Measurements from ENCODE around the gene WNT9B. TPM values are rescaled to one million over a fixed set of nuclear protein-coding genes. Genes with fewer than 3 reads are reported as not detected.

WNT9B gene
- total and polyA plus RNA-seq, 9 of the 15 experiments (the other 6 are each of a cell fraction or from before 2014, with no cell fraction given): not detected

- 5% methylated on average over 9 of the region's 9 CpGs for WGBS (ENCODE audit: insufficient coverage, low coverage, missing lambda C conversion rate)
- Histone ChIP-seq H3K9ac (ENCODE audit: insufficient read depth in 1 of 2, low read depth in 2 of 2, low read length in 2 of 2) (no peak overlapping the region), H3K36me3 (ENCODE audit: control insufficient read depth, insufficient read depth, low read length) (no peaks in the 10 kb centered on the region), H3K27ac (ENCODE audit: extremely low read depth, low read depth, low read length) (no peak overlapping the region), H3K79me2 (ENCODE audit: control insufficient read depth, insufficient read depth, low read length) (no peaks in the 10 kb centered on the region), H3K4me2 (ENCODE audit: insufficient read depth, low read length) (no peak overlapping the region), H3K9me3 (replicated peaks; ENCODE audit: control insufficient read depth, insufficient read depth, low read depth, low read length) (peaks cover 4% of the 10 kb centered on the region; the same call in 1 of the 2 replicates), H3K4me3 (no peak overlapping the region), H4K20me1 (replicated peaks; ENCODE audit: control insufficient read depth, insufficient read depth, low read length) (no peaks in the 10 kb centered on the region), H3K27me3 (ENCODE audit: control insufficient read depth in 2 of 2, insufficient read depth in 2 of 2, low read length in 2 of 2) (peaks cover 8 to 23% of the 10 kb centered on the region in 2 experiments; a peak in 3 of 5 replicates), H3K4me1 (replicated peaks in 1 of 2; ENCODE audit: control insufficient read depth in 2 of 2, insufficient read depth in 2 of 2, low read length in 2 of 2) (peaks cover 9 to 10% of the 10 kb centered on the region in 2 experiments; a peak in 4 of 5 replicates), H2AFZ (ENCODE audit: low read depth, low read length) (no peak overlapping the region), H3K9me1 (ENCODE audit: control insufficient read depth, insufficient read depth, low read length) (peaks cover 2% of the 10 kb centered on the region)
- DNase-seq (ENCODE audit: extremely low read depth in 1 of 4, low spot score in 3 of 4): no peak
- in situ Hi-C loops (cut with MboI) (no loop called here), intact Hi-C loops (cut with micrococcal nuclease) (loop anchor here (5.0 kb wide), 1 partner anchor 41 kb away; no protein-coding TSS in a partner anchor)
- no peak for FAIRE-seq
- ChIA-PET CTCF (ENCODE audit: low intra/inter-chr PET ratio) (no interaction called here), POLR2A (interaction anchor here (1.0 to 1.3 kb wide), 2 partner anchors 12 to 37 kb away, joined by 4 to 6 read pairs; no protein-coding TSS in a partner anchor)
- ATAC-seq: no peak; the same call in 2 of the 3 replicates
- no TSS peak for BruUV-seq (replicated peaks)
- TF ChIP-seq ZBTB40 (IDR thresholded peaks at IDR 0.05): no peak
- TF ChIP-seq ZBTB40 (CRISPR knock-in tag; IDR thresholded peaks at IDR 0.05): no peak
- TF ChIP-seq TCF7 (IDR thresholded peaks at IDR 0.05; ENCODE audit: borderline replicate concordance): no peak
- no peak for TF ChIP-seq ASH1L (IDR thresholded peaks at IDR 0.05; ENCODE audit: borderline replicate concordance, low read depth, partially characterized antibody)
- TF ChIP-seq YBX1 (IDR thresholded peaks at IDR 0.05): no peak
- no peak for TF ChIP-seq KLF16 (IDR thresholded peaks at IDR 0.05)
- TF ChIP-seq NCOR1 (IDR thresholded peaks at IDR 0.05): no peak
- TF ChIP-seq ZNF639 (CRISPR knock-in tag; conservative IDR thresholded peaks at IDR 0.05 in 1 of 2, IDR thresholded peaks at IDR 0.05 in 1 of 2): no peak
- no peak for TF ChIP-seq TEAD2 (tag; IDR thresholded peaks at IDR 0.05)
- no peak for TF ChIP-seq IRF9 (tag; IDR thresholded peaks at IDR 0.05)
These were observed 49.9 kb downstream of the WNT9B start for GRCh38 chr17:46901291-46901690.

Data from K562 (cell line).